Coronary artery (tissue), 2 donors: ENCODE data around the gene SAP30L.

Experiments used
- DNase-seq: peaks from one replicate; pipeline ENCODE4 v3.0.0-alpha.2; 2017; ENCODE audit warnings: low spot score
- H3K27ac ChIP-seq, 2 donors: fragments of 200-600 bp; sonication (generic); one replicate each; pipeline ENCODE4 v1.5.1; 2016 to 2019
- H3K4me3 ChIP-seq: fragments of 200-600 bp; sonication (generic); 2 replicates; pipeline ENCODE4 v1.5.1; 2016; ENCODE audit warnings: mild to moderate bottlenecking, moderate library complexity
- TF ChIP-seq, protein P1 (sequence below): fragments of 200-600 bp; sonication (generic); IDR thresholded peaks from one replicate; pipeline ENCODE4 v1.5.1; 2019; ENCODE audit warnings: antibody characterized with exemption

SAP30L gene

DNA sequence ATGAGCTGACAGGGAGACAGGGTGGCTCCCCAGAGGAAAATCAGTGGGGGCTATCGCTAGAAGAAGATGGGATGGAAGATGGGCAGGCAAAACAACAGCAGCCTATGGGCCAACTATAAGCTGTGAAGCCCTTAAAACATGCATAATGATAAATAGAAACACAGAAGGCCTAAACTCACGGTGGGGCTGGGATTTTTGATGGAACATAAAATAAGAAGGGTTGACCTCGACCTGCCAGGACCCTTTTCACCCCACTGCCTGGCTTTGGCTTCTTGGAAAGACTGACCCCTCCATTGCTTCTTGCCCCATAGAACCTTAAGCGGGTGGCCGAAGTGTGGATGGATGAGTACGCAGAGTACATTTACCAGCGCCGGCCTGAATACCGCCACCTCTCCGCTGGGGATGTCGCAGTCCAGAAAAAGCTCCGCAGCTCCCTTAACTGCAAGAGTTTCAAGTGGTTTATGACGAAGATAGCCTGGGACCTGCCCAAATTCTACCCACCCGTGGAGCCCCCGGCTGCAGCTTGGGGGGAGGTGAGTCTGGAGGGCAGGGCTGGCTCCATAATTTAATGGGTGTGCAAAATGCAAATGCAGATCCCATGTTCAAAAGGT lies 36.5 kb upstream of the SAP30L start:
- Histone ChIP-seq H3K4me3 (no peak overlapping the region), H3K27ac (no peak overlapping the region)
- TF ChIP-seq, protein P1, sequence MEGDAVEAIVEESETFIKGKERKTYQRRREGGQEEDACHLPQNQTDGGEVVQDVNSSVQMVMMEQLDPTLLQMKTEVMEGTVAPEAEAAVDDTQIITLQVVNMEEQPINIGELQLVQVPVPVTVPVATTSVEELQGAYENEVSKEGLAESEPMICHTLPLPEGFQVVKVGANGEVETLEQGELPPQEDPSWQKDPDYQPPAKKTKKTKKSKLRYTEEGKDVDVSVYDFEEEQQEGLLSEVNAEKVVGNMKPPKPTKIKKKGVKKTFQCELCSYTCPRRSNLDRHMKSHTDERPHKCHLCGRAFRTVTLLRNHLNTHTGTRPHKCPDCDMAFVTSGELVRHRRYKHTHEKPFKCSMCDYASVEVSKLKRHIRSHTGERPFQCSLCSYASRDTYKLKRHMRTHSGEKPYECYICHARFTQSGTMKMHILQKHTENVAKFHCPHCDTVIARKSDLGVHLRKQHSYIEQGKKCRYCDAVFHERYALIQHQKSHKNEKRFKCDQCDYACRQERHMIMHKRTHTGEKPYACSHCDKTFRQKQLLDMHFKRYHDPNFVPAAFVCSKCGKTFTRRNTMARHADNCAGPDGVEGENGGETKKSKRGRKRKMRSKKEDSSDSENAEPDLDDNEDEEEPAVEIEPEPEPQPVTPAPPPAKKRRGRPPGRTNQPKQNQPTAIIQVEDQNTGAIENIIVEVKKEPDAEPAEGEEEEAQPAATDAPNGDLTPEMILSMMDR = no peak
- DNase-seq = no peak

- TF ChIP-seq, protein P1 = no peak
- DNase-seq = no peak
- Histone ChIP-seq H3K27ac (no peak overlapping the region), H3K4me3 (no peak overlapping the region)
Observed at GRCh38 chr5:154410008-154410407, 35.8 kb upstream of the SAP30L start.

GRCh38 chr5:154410786-154411185 lies 35.0 kb upstream of the SAP30L start:
- DNase-seq = peak; percentile 52
- Histone ChIP-seq H3K27ac (no peak overlapping the region), H3K4me3 (no peak overlapping the region)
- TF ChIP-seq, protein P1 = no peak

- TF ChIP-seq, protein P1 = no peak
- Histone ChIP-seq H3K27ac (no peak overlapping the region), H3K4me3 (no peak overlapping the region)
- DNase-seq = peak; percentile 68
Observed at GRCh38 chr5:154411338-154411737, 34.5 kb upstream of the SAP30L start.

DNA sequence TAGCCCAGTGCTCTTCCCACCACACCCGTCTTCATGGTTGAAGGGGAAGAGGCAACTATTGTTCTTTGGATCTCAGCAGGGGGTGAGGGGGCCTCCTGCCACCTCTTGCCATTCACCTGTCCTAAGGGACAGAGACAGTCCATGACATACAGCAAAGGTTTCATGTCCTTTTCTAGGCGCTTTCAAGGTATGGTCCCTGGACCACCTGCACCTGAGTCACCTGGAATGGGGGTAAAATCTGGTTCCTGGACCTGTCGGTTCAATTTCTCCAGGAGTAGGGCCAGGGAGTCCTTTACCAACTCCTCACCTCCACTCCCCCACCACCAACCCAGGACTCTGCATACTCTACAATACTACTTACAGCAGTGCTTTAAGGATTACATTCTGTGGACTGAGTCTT lies 33.5 kb upstream of the SAP30L start:
- no peak overlapping the region for H3K4me3 ChIP-seq
- TF ChIP-seq, protein P1 = no peak
- no peak for DNase-seq
- H3K27ac ChIP-seq = no peak overlapping the region

GRCh38 chr5:154412925-154413324 lies 32.9 kb upstream of the SAP30L start:
- DNase-seq = no peak
- Histone ChIP-seq H3K4me3 (no peak overlapping the region), H3K27ac (no peak overlapping the region)
- TF ChIP-seq, protein P1 = no peak

- TF ChIP-seq, protein P1 = no peak
- no peak for DNase-seq
- Histone ChIP-seq H3K27ac (no peak overlapping the region), H3K4me3 (no peak overlapping the region)
Observed at GRCh38 chr5:154415114-154415513, 30.7 kb upstream of the SAP30L start.
